SH-SY5Y (cell line): ENCODE data around the gene AFF1.

Experiments
- GATA2 ChIP-seq: IDR thresholded peaks from 2 replicates; pipeline ENCODE4 v1.6.1; 2011; ENCODE audit warnings: mild to moderate bottlenecking, low read depth, low read length
- GATA3 ChIP-seq: IDR thresholded peaks from 2 replicates; pipeline ENCODE4 v1.6.1; 2011; ENCODE audit warnings: low read depth, mild to moderate bottlenecking, low read length, moderate library complexity

GRCh38 chr4:87144356-87144755 is 209.5 kb downstream of the AFF1 start:
- TF ChIP-seq GATA2 = no peak
- no peak for TF ChIP-seq GATA3
